Stimulated activated naive CD8-positive, alpha-beta T cell treated with anti-CD3 and anti-CD28 coated beads, Interleukin-15, amount 100 ng/mL, for 72 hours (primary cell): ENCODE measurements around the gene E2F4.
A peak's percentile ranks its signal among the peaks of the same experiment; 100 is the strongest.

ENCODE experiments used
- ATAC-seq: fragments of 150-1000 bp; cut with Tn5 transposase; 2 replicates; pipeline ENCODE4 v1.10.0; 2021; ENCODE audit warnings: mild to moderate bottlenecking, moderate library complexity
- DNase-seq, 2 donors: peaks; one replicate each; pipeline ENCODE4 v3.0.0; 2021 to 2022
- H3K27ac Mint-ChIP-seq, 2 donors: one replicate each; pipeline ENCODE4 v1.8.0; 2022; ENCODE audit warnings: mild to moderate bottlenecking in 2 of 2, mixed read lengths in 2 of 2, moderate library complexity in 2 of 2
- H3K27me3 Mint-ChIP-seq: one replicate; pipeline ENCODE4 v1.8.0; 2022; ENCODE audit warnings: mixed read lengths
- H3K4me1 Mint-ChIP-seq: one replicate; pipeline ENCODE4 v1.8.0; 2022; ENCODE audit warnings: mild to moderate bottlenecking, mixed read lengths
- H3K4me3 Mint-ChIP-seq, 2 donors: one replicate each; pipeline ENCODE4 v1.8.0; 2022; ENCODE audit warnings: mild to moderate bottlenecking in 2 of 2, mixed read lengths in 2 of 2, moderate library complexity in 1 of 2
- H3K9me3 Mint-ChIP-seq, 2 donors: one replicate each; pipeline ENCODE4 v1.8.0; 2022; ENCODE audit warnings: mixed read lengths in 2 of 2

The E2F4 gene

GRCh38 chr16:67238806-67239470 is 47.0 kb downstream of the E2F4 start:
- H3K9me3 Mint-ChIP-seq, result no peaks in the 10 kb centered on the region
- peaks cover 36% of the 10 kb centered on the region for H3K4me1 Mint-ChIP-seq
- DNase-seq (no peak), ATAC-seq (no peak)
- H3K27me3 Mint-ChIP-seq, result no peaks in the 10 kb centered on the region
- peak overlapping the region in 1 of 2 donors; percentile 4 for H3K27ac Mint-ChIP-seq
- H3K4me3 Mint-ChIP-seq, result no peak overlapping the region

GRCh38 chr16:67240506-67240905 is 48.6 kb downstream of the E2F4 start:
- no peaks in the 10 kb centered on the region for H3K9me3 Mint-ChIP-seq
- DNase-seq, result no peak
- ATAC-seq, result no peak
- H3K27me3 Mint-ChIP-seq, result no peaks in the 10 kb centered on the region
- peak overlapping the region in 1 of 2 donors; percentile 38 for H3K27ac Mint-ChIP-seq
- peaks cover 52% of the 10 kb centered on the region for H3K4me1 Mint-ChIP-seq
- no peak overlapping the region for H3K4me3 Mint-ChIP-seq

- DNase-seq, result no peak
- Mint-ChIP-seq H3K4me3 (no peak overlapping the region), H3K9me3 (no peaks in the 10 kb centered on the region), H3K27me3 (no peaks in the 10 kb centered on the region), H3K27ac (peak overlapping the region; percentile 42 to 75), H3K4me1 (peaks cover 52% of the 10 kb centered on the region)
- ATAC-seq, result no peak
Measured at GRCh38 chr16:67241008-67241900, 49.3 kb downstream of the E2F4 start.

GRCh38 chr16:67242138-67242730 is 50.3 kb downstream of the E2F4 start:
- DNase-seq (no peak), ATAC-seq (no peak)
- H3K4me1 Mint-ChIP-seq, result peaks cover 50% of the 10 kb centered on the region
- H3K27ac Mint-ChIP-seq, result peak overlapping the region in 1 of 2 donors; percentile 42
- no peaks in the 10 kb centered on the region for H3K9me3 Mint-ChIP-seq
- peak overlapping the region in 1 of 2 donors; percentile 38 for H3K4me3 Mint-ChIP-seq
- H3K27me3 Mint-ChIP-seq, result no peaks in the 10 kb centered on the region

- peak overlapping the region; percentile 90 to 97 for H3K4me3 Mint-ChIP-seq
Measured at GRCh38 chr16:67243481-67243880, 51.5 kb downstream of the E2F4 start.

GRCh38 chr16:67244387-67245185 is 52.6 kb downstream of the E2F4 start:
- H3K27me3 Mint-ChIP-seq, result peaks cover 6% of the 10 kb centered on the region
- H3K27ac Mint-ChIP-seq, result peak overlapping the region; percentile 92 to 95
- H3K9me3 Mint-ChIP-seq, result no peaks in the 10 kb centered on the region
- H3K4me3 Mint-ChIP-seq, result peak overlapping the region; percentile 90 to 97
- DNase-seq (peak; percentile 84 to 93), ATAC-seq (peak; percentile 77)
- H3K4me1 Mint-ChIP-seq, result peaks cover 66% of the 10 kb centered on the region

More at GRCh38 chr16:67243481-67243880, 51.5 kb downstream of the E2F4 start:
- Mint-ChIP-seq H3K9me3 (no peaks in the 10 kb centered on the region), H3K27me3 (no peaks in the 10 kb centered on the region), H3K27ac (peak overlapping the region; percentile 78 to 84), H3K4me1 (peaks cover 57% of the 10 kb centered on the region)
- DNase-seq, result no peak
- ATAC-seq, result no peak

GRCh38 chr16:67245186-67245585 is 53.2 kb downstream of the E2F4 start:
- ATAC-seq (no peak), DNase-seq (peak in 1 of 2 donors; percentile 23)
- H3K9me3 Mint-ChIP-seq, result no peaks in the 10 kb centered on the region
- H3K4me3 Mint-ChIP-seq, result peak overlapping the region; percentile 90 to 97
- H3K27ac Mint-ChIP-seq, result peak overlapping the region; percentile 92 to 95
- peaks cover 72% of the 10 kb centered on the region for H3K4me1 Mint-ChIP-seq
- peaks cover 9% of the 10 kb centered on the region for H3K27me3 Mint-ChIP-seq

- DNase-seq, result no peak
- Mint-ChIP-seq H3K4me1 (peaks cover 74% of the 10 kb centered on the region), H3K27ac (peak overlapping the region; percentile 14 to 95)
Measured at GRCh38 chr16:67245674-67246080, 53.7 kb downstream of the E2F4 start.

GRCh38 chr16:67246081-67246755 is 54.3 kb downstream of the E2F4 start:
- Mint-ChIP-seq H3K27ac (peak overlapping the region; percentile 14 to 67), H3K27me3 (peaks cover 9% of the 10 kb centered on the region)

More at GRCh38 chr16:67245674-67246080, 53.7 kb downstream of the E2F4 start:
- peaks cover 9% of the 10 kb centered on the region for H3K27me3 Mint-ChIP-seq
- H3K9me3 Mint-ChIP-seq, result no peaks in the 10 kb centered on the region
- no peak for ATAC-seq
- peak overlapping the region; percentile 90 to 97 for H3K4me3 Mint-ChIP-seq

GRCh38 chr16:67246756-67247191 is 54.8 kb downstream of the E2F4 start:
- peak overlapping the region; percentile 90 to 97 for H3K4me3 Mint-ChIP-seq
- peak overlapping the region; percentile 30 to 67 for H3K27ac Mint-ChIP-seq
- ATAC-seq (peak; percentile 16), DNase-seq (peak; percentile 72 to 77)
- peaks cover 9% of the 10 kb centered on the region for H3K27me3 Mint-ChIP-seq
- peaks cover 66% of the 10 kb centered on the region for H3K4me1 Mint-ChIP-seq
- H3K9me3 Mint-ChIP-seq, result no peaks in the 10 kb centered on the region

More at GRCh38 chr16:67246081-67246755, 54.3 kb downstream of the E2F4 start:
- DNase-seq, result peak; percentile 73 to 79
- H3K4me3 Mint-ChIP-seq, result peak overlapping the region; percentile 90 to 97
- no peaks in the 10 kb centered on the region for H3K9me3 Mint-ChIP-seq
- H3K4me1 Mint-ChIP-seq, result peaks cover 72% of the 10 kb centered on the region
- peak; percentile 19 for ATAC-seq

- peaks cover 63% of the 10 kb centered on the region for H3K4me1 Mint-ChIP-seq
- H3K4me3 Mint-ChIP-seq, result peak within 1 kb of the TSS; percentile 90 to 97
- peaks cover 9% of the 10 kb centered on the region for H3K27me3 Mint-ChIP-seq
- no peaks in the 10 kb centered on the region for H3K9me3 Mint-ChIP-seq
- peak; percentile 99 for DNase-seq
- peak within 1 kb of the TSS; percentile 94 to 95 for H3K27ac Mint-ChIP-seq
- ATAC-seq, result peak; percentile 67
Measured at GRCh38 chr16:67247192-67248072, 55.5 kb downstream of the E2F4 start, which contains the start of gene FHOD1. FHOD1 (minus strand) TSS chr16:67247481; CDS start chr16:67247410, 71 bp downstream.

GRCh38 chr16:67248073-67248400 is 56.1 kb downstream of the E2F4 start:
- H3K27me3 Mint-ChIP-seq, result peaks cover 9% of the 10 kb centered on the region
- DNase-seq (peak in 1 of 2 donors; percentile 29), ATAC-seq (no peak)
- peaks cover 59% of the 10 kb centered on the region for H3K4me1 Mint-ChIP-seq
- H3K27ac Mint-ChIP-seq, result peak overlapping the region; percentile 94 to 95
- peak overlapping the region; percentile 90 to 97 for H3K4me3 Mint-ChIP-seq
- no peaks in the 10 kb centered on the region for H3K9me3 Mint-ChIP-seq
